Loucy (cell line): ENCODE measurements around the gene KCTD18.
A peak's percentile ranks its signal among the peaks of the same experiment; 100 is the strongest.

Experiments used
- H2AFZ ChIP-seq: fragments of 200-600 bp; sonication (generic); 2 replicates; pipeline ENCODE4 v1.6.0; 2016; ENCODE audit warnings: antibody characterized with exemption, mild to moderate bottlenecking, low read length, moderate library complexity
- H3F3A ChIP-seq: fragments of 200-600 bp; 2 replicates; pipeline ENCODE4 v1.6.0; 2016; ENCODE audit warnings: antibody characterized with exemption, low read depth, mild to moderate bottlenecking
- H3K27me3 ChIP-seq: fragments of 200-600 bp; sonication (generic); 2 replicates; pipeline ENCODE4 v1.6.1; 2014; ENCODE audit warnings: low read length, mild to moderate bottlenecking; ENCODE audit not compliant: insufficient read depth, poor library complexity, severe bottlenecking
- H3K36me3 ChIP-seq: fragments of 200-600 bp; sonication (generic); 2 replicates; pipeline ENCODE4 v1.6.1; 2016; ENCODE audit warnings: low read length; ENCODE audit not compliant: insufficient read depth
- H3K4me1 ChIP-seq: fragments of 200-600 bp; sonication (generic); 2 replicates; pipeline ENCODE4 v1.5.1; 2014; ENCODE audit warnings: low read length, mild to moderate bottlenecking; ENCODE audit not compliant: insufficient read depth, poor library complexity, severe bottlenecking
- H3K4me2 ChIP-seq: fragments of 200-600 bp; sonication (generic); 2 replicates; pipeline ENCODE4 v1.6.0; 2014; ENCODE audit warnings: antibody characterized with exemption, low read length, low read depth, mild to moderate bottlenecking; ENCODE audit not compliant: poor library complexity, severe bottlenecking
- H3K4me3 ChIP-seq: fragments of 200-600 bp; sonication (generic); 2 replicates; pipeline ENCODE4 v1.5.1; 2014; ENCODE audit warnings: low read length, mild to moderate bottlenecking, mixed read lengths; ENCODE audit not compliant: poor library complexity, severe bottlenecking
- H3K79me2 ChIP-seq: fragments of 200-600 bp; sonication (generic); 2 replicates; pipeline ENCODE4 v1.6.1; 2014; ENCODE audit warnings: low read length; ENCODE audit not compliant: insufficient read depth
- H3K9ac ChIP-seq: fragments of 200-600 bp; sonication (generic); 2 replicates; pipeline ENCODE4 v1.6.0; 2014; ENCODE audit warnings: mild to moderate bottlenecking, low read depth, low read length, moderate library complexity; ENCODE audit not compliant: poor library complexity, severe bottlenecking
- H3K9me2 ChIP-seq: fragments of 200-600 bp; sonication (generic); replicated peaks from 2 replicates; pipeline ENCODE4 v1.6.1; 2016; ENCODE audit warnings: low read depth, low read length, mixed read lengths
- H3K9me3 ChIP-seq: fragments of 200-600 bp; sonication (generic); 2 replicates; pipeline ENCODE4 v1.6.1; 2014; ENCODE audit warnings: mild to moderate bottlenecking, antibody characterized with exemption, low read length, low read depth; ENCODE audit not compliant: insufficient read depth
- H4K20me1 ChIP-seq: fragments of 200-600 bp; sonication (generic); 2 replicates; pipeline ENCODE4 v1.6.0; 2014; ENCODE audit warnings: antibody characterized with exemption, low read length, mild to moderate bottlenecking; ENCODE audit not compliant: insufficient read depth, poor library complexity, severe bottlenecking
- CTCF ChIP-seq: fragments of 200-600 bp; sonication (generic); conservative IDR thresholded peaks from 2 replicates; pipeline ENCODE4 v1.5.1; 2014; ENCODE audit warnings: mild to moderate bottlenecking, antibody characterized with exemption, low read length
- EZH2phosphoT487 ChIP-seq: fragments of 200-600 bp; IDR thresholded peaks from 2 replicates; pipeline ENCODE4 v1.6.1; 2018; ENCODE audit warnings: antibody characterized with exemption, mild to moderate bottlenecking, moderate library complexity, borderline replicate concordance

KCTD18 gene

GRCh38 chr2:200525882-200526651 is 16.2 kb upstream of the KCTD18 start, which contains the start of gene SGO2:
SGO2 (plus strand) TSS chr2:200526207; CDS start chr2:200532976, 6,769 bp downstream.
- Histone ChIP-seq H3K79me2 (peaks cover 49% of the 10 kb centered on the region), H3K27me3 (peaks cover 44% of the 10 kb centered on the region), H3K4me2 (peak within 1 kb of the TSS; percentile 91), H3K4me3 (peak within 1 kb of the TSS; percentile 94), H3K9me3 (no peaks in the 10 kb centered on the region), H2AFZ (peak within 1 kb of the TSS; percentile 88), H3K9me2 (no peaks in the 10 kb centered on the region), H3K9ac (peak within 1 kb of the TSS; percentile 94), H4K20me1 (peaks cover 9% of the 10 kb centered on the region), H3K4me1 (peaks cover 45% of the 10 kb centered on the region), H3F3A (no peaks in the 10 kb centered on the region), H3K36me3 (no peaks in the 10 kb centered on the region)
- no peak for TF ChIP-seq EZH2phosphoT487
- TF ChIP-seq CTCF, result no peak; the same call in 1 of the 2 replicates

GRCh38 chr2:200525551-200525881 is 15.6 kb upstream of the KCTD18 start:
- Histone ChIP-seq H3K4me1 (peaks cover 42% of the 10 kb centered on the region), H3K79me2 (peaks cover 43% of the 10 kb centered on the region), H3K9me2 (no peaks in the 10 kb centered on the region), H3K36me3 (no peaks in the 10 kb centered on the region), H3K27me3 (peaks cover 50% of the 10 kb centered on the region), H3K4me2 (peak overlapping the region; percentile 74), H4K20me1 (peaks cover 9% of the 10 kb centered on the region), H3K4me3 (peak overlapping the region; percentile 94), H2AFZ (peak overlapping the region; percentile 84), H3K9me3 (no peaks in the 10 kb centered on the region), H3K9ac (no peak overlapping the region), H3F3A (no peaks in the 10 kb centered on the region)
- no peak for TF ChIP-seq EZH2phosphoT487

GRCh38 chr2:200525066-200525465 is 15.2 kb upstream of the KCTD18 start:
- no peaks in the 10 kb centered on the region for H3K9me3 ChIP-seq
- H3K27me3 ChIP-seq, result peaks cover 50% of the 10 kb centered on the region
- no peaks in the 10 kb centered on the region for H3F3A ChIP-seq
- H3K9ac ChIP-seq, result no peak overlapping the region
- peak overlapping the region; percentile 74 for H3K4me2 ChIP-seq
- no peaks in the 10 kb centered on the region for H3K36me3 ChIP-seq
- H3K9me2 ChIP-seq, result no peaks in the 10 kb centered on the region
- H4K20me1 ChIP-seq, result peaks cover 9% of the 10 kb centered on the region
- TF ChIP-seq EZH2phosphoT487, result no peak
- TF ChIP-seq CTCF, result no peak
- peak overlapping the region; percentile 94 for H3K4me3 ChIP-seq
- H3K79me2 ChIP-seq, result peaks cover 39% of the 10 kb centered on the region
- H3K4me1 ChIP-seq, result peaks cover 37% of the 10 kb centered on the region
- peak overlapping the region; percentile 84; the same call in 1 of the 2 replicates for H2AFZ ChIP-seq
